Right renal pelvis (tissue), 4 donors: ENCODE data around the gene FADS6. TPM values are rescaled to one million over a fixed set of nuclear protein-coding genes. Genes with fewer than 3 reads are reported as not detected.

ENCODE experiments used
- DNase-seq, 4 donors: peaks; one replicate each; pipeline ENCODE4 v3.0.0-alpha.2; 2013; ENCODE audit warnings: low read depth in 4 of 4, low spot score in 3 of 4, missing footprints in 1 of 4
- polyA plus RNA-seq, 4 donors: library from polyadenylated mRNA; unstranded; fragments of 120-200 nt; gene quantifications; one replicate each; pipeline ENCODE4 v1.2.1, GENCODE V29; 2013; ENCODE audit not compliant: insufficient read length in 4 of 4

The FADS6 gene
- under 1 TPM; 0.26 to 0.67 (median 0.45) TPM for polyA plus RNA-seq

- no peak for DNase-seq
Observed at GRCh38 chr17:74892974-74893911, at the start of gene FADS6. Gene FADS6 (minus strand): TSS chr17:74893633. CDS start chr17:74893595, 38 bp downstream.

- no peak for DNase-seq
Observed at GRCh38 chr17:74941128-74941725, 47.8 kb upstream of the FADS6 start.

GRCh38 chr17:74939534-74939933 is 46.1 kb upstream of the FADS6 start:
- no peak for DNase-seq

- no peak for DNase-seq
Observed at GRCh38 chr17:74938194-74938950, 44.9 kb upstream of the FADS6 start.

GRCh38 chr17:74937064-74938051 is 43.9 kb upstream of the FADS6 start:
- no peak for DNase-seq

- DNase-seq, result no peak
Observed at GRCh38 chr17:74936470-74936799, 43.0 kb upstream of the FADS6 start.

GRCh38 chr17:74935585-74936469 is 42.4 kb upstream of the FADS6 start, which contains the start of gene OTOP3:
Gene OTOP3 (plus strand): TSS chr17:74935898. CDS start chr17:74935922, 24 bp downstream.
- DNase-seq, result no peak

GRCh38 chr17:74935048-74935447 is 41.6 kb upstream of the FADS6 start:
- DNase-seq, result no peak

- DNase-seq, result no peak
Observed at GRCh38 chr17:74930535-74931036, 37.2 kb upstream of the FADS6 start.

GRCh38 chr17:74928786-74929185 is 35.4 kb upstream of the FADS6 start:
- no peak for DNase-seq

GRCh38 chr17:74925242-74925641 is 31.8 kb upstream of the FADS6 start:
- no peak for DNase-seq

GRCh38 chr17:74924250-74924948 is 31.0 kb upstream of the FADS6 start, which contains the start of gene OTOP2:
Gene OTOP2 (plus strand): TSS chr17:74924273. CDS start chr17:74924633, 360 bp downstream.
- no peak for DNase-seq

GRCh38 chr17:74923538-74924249 is 30.3 kb upstream of the FADS6 start:
- peak in 1 of 4 donors; percentile 26 for DNase-seq

GRCh38 chr17:74922694-74923537 is 29.5 kb upstream of the FADS6 start, which contains the start of gene USH1G:
Gene USH1G (minus strand): TSS chr17:74923255. CDS start chr17:74923073, 182 bp downstream.
- DNase-seq, result peak in 1 of 4 donors; percentile 20

- DNase-seq, result peak in 1 of 4 donors; percentile 20
Observed at GRCh38 chr17:74922172-74922571, 28.7 kb upstream of the FADS6 start.

GRCh38 chr17:74921769-74922168 is 28.3 kb upstream of the FADS6 start:
- DNase-seq, result no peak
